Brain pericyte (primary cell): ENCODE measurements around the gene GSG1L.

ENCODE experiments used
- DNase-seq: peaks from one replicate; pipeline ENCODE4 v3.0.0-alpha.2; 2012; ENCODE audit warnings: low read depth, low spot score

Gene GSG1L

DNA sequence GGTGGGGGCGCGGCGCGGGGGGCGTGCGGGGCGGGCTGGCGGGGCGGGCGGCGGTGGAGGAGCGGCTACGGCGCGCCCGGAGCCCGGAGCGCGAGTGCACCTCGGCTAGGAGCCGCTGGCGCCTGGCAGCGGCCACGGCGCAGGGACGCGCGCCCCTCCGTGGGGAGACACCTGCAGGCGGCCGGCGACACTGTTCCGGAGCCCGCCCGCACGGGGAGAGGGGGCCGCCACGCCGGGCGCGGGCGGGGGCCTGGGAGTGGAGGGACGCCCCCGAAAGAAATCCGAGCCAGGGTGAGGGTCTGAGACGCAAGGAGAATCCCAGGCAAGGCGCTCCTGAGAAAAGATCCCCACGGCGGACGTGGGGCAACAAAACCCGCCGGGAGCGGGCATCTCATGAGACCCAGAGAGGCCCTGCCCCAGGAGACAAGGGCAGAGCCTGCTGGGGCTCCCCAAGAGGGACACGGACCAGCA is at the start of gene GSG1L:
TSS of gene GSG1L (minus strand) at position 124 of the 471 bp plus-strand sequence. CDS start 290 bp downstream, outside the sequence.
- DNase-seq = no peak

DNA sequence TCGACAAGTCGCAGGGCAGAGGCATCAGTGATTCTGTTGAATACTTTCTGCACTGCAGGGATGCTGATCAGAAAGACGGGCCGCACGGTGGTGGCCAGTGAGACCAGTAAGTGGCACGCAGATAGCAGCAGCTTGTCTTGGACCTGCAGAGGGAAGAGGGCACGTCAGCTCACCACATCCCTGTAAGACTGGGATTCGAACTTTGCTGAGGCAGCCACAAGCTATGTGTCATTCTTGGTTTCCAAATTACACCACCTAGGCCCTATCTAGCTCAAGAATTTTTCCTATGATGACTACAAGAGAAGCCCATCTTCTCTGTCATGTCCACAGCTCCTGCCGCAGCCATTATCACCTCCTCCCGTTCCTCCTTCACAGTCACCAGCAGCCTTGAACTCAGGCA is 49.4 kb upstream of the GSG1L start:
- DNase-seq = no peak

DNA sequence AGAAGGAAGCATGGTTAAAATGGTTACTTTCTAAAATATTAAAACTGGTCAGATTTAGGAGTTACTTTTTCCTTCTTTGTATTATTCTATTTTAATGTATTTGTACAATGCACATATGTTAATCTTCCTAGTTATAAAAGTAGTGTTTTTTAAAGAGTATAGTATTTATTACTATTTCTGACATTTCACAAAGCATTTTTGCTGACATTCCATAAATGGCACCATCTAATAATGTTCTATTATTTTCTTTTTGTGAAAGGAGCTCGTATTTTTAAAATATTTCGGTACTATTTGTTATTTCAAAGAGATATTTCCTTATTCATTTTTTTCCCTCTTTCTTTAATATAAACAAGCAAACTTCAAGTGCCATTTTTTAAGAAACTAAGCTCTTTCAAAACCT is 47.5 kb upstream of the GSG1L start:
- no peak for DNase-seq

DNA sequence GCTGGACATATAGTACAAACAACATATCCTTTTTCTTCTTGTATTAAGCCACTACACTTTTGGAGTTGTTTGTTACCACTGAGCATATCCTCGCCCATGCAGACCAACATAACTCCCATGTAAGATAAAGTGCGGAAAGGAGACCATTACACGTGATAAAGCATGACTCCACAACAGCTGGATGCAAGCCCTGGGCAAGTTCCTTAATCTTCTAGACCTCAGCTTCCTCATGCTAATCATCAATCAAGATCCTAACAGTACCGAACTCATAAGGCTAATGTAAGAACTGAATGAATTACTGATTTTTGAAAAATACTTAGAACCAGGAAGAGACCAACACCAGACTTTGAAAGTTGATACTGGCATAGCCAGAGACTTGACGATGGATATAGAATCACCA is 47.0 kb upstream of the GSG1L start:
- no peak for DNase-seq

DNA sequence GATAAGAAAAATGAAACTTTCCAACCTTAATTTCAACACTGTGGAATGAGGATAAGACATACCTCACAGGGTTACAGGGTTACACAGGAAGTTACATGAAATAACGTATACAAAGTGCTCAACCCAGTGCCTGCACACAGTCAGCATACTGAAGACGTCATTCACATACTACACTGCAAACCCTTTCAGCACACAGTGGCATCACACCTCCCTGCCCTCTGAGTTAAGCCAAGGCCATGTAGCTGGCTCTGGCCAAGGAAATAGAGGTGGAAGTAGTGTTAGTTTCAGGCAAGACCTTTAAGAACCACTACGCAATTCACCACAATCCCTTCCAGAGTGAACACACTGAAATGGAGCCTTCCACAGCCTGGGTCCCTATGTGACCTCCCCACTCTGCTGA is 46.6 kb upstream of the GSG1L start:
- no peak for DNase-seq

DNA sequence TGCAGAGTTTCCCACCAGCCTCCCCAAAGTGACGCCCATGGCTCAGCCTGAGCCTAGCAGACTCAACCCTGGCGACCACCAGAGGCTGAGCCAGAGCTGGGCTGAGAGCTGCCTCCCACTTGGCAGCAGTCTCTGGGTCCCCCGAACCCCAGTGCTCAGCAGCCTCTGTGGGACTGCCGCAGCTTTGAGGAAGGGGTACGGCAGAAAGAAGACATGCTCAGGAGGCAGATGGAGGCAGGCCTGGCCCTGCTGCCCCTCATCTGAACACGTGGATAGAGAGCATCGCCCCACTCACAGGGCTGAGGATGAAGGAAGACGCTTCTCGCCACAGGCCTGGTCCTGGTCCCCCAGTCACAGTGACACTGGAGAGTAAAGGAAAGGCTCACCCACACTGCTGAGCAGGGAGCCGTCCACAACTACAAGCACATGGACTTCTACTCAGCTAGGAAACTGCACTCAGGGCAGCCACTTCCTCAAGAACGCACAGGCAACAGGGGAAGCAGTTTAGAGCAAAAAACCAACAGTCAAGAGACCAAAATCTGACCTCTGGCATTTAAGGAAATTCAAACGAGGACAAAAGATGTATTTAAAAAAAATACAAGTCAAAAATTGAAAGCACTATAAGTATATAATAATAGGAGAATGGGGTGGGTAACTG is 45.2 kb upstream of the GSG1L start:
- no peak for DNase-seq

DNA sequence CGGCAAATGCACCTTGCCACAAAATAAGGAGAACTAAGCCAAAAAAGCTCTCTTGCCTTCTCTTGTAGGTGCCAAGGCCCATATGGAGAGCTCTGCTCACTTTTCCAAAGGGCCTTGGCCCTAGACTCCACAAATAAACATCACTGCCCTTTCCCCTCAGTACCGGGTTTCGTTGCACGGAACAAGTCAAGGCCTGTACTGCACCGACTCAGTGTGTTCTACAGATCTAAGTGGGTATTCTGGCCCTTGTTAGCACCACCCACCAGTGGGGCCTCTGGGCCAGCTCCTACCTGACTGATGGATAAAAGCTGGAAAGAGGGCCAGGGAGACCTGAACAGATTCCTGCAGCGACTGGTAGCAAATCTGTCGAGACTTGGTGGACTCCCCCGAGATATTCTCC is 43.7 kb upstream of the GSG1L start:
- no peak for DNase-seq

DNA sequence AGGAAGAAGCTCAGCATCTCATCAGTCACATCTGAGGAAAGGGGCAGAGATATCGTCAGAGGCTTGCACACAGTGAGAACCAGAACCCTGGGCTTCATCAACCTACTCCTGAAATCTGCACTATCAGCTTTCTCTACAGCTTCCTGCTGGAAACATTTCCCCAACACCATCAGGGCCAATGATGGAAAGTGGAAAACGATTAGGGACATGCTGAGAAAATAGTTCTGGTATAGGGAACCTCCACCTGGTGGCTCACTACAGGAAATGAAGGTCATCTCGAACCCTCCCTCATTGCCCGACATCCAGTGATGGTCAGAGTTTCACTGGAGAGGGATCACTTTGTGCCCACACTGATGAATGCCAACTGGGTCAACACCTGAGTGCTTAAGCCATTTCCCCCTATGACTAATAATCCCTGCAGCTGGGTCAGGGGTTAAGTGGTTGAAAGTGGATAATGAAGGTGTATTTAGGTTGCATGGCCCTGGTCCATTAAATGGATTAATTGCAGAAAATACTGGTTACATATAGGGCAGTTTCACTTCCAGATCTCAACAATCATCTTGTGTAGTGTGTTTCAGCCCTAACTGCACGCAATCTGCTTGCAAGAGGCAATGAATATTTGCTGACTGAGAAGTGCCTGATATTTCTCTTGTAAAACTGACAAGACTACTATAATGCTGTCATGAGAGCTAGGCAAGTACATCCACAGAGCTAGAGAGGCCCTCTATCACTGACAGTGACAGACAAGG is 43.1 kb upstream of the GSG1L start:
- no peak for DNase-seq

DNA sequence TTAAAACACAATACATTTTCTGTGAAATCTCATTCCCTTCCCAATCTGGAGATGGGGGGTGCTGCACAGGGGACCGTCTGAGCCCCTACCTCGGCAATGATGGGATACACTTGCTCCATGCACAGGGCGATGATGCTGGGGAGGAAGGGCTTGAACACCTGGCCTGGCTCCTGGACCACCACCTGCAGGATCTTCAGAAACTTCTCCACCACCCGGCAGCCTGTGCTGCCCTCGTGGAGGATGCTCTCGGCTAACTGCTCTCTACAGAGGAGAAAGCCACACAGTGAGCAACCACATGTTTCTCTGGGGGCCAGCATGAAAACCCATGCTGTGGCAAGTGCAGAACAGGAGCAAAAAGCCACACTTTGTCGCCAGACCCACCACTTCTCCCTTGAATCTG is 42.4 kb upstream of the GSG1L start:
- DNase-seq = no peak

DNA sequence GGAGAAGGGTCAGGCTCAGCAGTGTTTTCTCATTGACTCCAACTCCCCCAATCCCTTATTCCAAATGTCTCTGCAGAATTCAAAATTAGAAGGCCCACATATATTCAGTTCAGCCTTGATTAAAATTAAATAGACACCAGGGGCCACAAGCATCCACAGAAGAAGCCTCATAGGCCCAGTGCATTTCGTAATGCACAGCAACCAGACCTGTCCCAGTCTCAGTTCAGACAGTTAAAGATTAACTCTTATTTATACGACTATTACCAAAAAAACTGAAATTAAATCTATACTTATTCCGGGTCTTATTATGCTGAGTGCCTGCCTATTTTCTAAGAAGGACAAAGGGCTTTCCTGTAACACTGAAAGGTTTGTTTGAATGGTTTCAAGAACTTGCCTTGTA is 41.8 kb upstream of the GSG1L start:
- DNase-seq = no peak

DNA sequence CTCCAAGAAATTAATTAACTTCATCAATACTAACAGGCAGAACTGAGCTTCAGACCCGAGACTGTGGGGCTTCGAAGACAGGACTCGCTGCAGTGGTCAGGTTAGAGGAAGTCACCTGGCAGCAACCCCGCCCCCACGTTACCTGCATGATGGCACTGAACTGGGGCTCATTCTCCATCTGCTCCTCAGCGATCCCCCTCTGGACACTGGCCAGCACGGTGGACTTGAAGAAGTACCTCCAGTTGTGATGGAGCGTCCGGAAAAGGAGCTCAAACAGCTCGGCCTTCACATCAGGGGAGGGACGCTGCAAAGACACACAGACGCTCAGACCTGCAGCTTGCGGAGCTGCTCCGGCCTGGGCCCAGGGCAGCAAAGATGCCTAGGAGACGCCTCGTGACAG is 40.9 kb upstream of the GSG1L start:
- no peak for DNase-seq

DNA sequence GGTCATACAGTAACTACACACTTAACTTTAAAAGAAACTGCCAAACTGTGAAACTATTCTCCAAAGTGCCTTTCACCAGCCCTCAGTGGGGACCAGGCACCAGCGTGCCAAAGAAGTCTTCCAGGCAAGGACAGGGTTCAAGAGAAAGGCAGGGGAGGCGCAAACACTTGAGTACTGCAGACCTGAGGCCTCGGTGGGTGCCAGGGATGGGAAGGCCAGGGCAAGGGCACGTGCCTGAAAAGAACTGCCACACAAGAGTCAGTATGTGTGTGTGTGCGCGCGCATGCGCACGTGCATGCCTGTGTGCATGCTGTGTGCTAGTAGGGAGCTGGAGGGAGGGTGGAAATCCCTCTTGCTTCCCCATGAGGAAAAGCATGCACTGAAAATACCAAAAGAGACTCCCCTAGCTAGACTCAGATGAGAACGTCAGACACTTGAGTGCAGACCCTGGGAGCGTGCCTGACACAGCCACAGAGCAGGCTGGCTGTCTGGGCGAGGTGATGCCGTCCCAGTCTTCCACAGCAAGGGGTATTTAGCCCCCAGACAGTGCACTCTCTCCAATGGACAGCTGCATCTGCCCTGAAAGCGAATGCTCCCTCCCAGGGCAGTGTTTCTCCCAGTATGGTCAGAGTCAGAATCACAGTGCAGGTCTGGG is 40.1 kb upstream of the GSG1L start:
- DNase-seq = no peak

DNA sequence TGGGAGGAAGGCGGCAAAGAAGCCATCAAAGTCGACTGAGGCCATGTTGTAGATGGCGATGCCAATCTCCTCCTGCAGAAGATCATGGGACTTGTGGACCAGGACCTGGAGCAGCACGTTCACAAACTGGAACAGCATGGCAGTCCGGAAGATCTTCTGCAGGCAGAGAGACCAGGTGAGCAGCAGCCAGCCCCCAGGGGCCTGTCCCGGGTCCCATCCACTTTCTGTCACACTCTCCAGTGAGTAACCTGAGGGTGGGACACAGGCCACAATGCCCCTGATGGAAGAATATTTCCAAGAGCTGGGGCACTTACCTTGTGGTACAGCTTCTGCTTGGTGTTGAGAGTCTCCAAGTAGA is 38.0 kb upstream of the GSG1L start:
- DNase-seq = no peak

DNA sequence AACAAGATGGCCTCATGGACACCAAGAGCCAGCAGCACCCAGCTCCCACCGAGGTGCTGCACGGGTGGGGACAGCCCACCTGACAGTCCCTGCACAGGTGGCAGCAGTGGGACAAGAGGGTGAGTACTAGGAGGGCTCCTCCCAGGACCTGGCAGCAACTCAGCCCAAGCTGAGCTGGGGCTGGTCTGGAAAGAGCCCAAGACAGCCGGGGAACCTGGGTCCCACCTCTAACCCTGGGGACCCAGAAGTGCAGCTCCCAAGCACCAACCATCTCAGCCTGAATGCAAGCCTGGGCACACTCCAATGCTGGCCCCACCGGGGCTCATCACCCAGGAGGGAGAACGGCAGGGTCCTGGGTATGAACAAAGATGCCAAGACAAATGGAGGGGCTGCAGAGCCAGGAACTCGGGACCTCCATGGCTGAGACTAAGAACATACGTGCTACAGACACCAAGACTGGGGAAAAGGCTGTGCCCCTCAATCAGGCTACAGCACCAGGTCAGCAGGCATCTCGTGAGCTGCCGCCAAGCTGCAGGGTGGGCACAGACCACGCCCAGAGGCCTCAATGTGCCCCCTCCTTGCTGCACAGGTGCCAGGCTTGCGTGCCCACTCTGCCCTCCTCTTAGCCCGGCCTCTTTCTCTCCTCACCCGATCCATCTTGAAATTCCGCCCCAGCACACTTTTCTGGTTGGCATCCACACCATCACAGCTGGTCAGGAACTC is 37.5 kb upstream of the GSG1L start:
- no peak for DNase-seq

DNA sequence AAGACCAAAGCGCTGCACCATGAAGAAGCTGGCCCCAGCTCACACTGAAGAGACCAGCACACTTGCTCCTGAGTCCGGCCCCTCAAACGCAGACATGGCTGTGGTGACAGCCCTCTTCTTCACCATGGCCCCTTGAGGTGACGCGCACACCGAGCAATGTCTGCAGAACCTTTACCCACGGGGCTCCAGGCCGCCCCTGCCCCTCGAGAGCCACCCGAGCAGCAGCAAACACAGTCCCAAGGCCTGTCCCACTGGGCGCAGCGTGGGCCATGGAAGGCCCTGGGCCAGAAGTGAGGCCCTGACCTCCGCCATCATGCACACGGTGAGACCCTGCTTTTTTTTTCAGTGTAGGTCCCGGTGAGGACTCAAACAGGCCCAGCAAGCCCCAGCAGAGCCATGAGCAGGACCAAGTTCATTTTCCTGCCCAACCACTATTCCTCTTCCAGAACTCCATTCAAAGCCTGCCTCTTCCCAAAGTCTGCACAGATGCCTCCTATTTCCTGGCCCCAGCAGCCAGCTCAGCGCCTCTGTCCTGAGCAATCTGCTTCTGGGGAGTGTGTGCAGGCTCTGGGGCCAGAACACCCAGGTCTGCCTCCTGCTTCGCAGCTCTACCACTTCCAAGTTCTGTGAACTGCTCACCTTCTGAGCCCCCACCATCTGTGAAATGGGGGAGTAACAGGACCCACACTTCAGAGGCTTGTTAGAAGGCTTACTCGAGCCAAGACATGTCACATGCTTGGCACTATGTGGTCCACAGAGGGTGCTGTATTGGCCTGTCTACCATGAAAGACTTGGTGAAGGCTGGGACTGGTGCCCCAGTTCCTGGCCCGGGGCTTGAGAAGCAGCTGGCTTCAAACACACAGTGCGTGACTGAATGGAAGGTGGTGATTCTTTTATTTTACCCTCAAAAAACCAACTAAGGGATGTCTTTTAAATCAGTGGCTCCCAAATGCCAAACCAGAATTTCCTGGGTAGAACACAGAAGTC is 35.7 kb upstream of the GSG1L start:
- DNase-seq = no peak

DNA sequence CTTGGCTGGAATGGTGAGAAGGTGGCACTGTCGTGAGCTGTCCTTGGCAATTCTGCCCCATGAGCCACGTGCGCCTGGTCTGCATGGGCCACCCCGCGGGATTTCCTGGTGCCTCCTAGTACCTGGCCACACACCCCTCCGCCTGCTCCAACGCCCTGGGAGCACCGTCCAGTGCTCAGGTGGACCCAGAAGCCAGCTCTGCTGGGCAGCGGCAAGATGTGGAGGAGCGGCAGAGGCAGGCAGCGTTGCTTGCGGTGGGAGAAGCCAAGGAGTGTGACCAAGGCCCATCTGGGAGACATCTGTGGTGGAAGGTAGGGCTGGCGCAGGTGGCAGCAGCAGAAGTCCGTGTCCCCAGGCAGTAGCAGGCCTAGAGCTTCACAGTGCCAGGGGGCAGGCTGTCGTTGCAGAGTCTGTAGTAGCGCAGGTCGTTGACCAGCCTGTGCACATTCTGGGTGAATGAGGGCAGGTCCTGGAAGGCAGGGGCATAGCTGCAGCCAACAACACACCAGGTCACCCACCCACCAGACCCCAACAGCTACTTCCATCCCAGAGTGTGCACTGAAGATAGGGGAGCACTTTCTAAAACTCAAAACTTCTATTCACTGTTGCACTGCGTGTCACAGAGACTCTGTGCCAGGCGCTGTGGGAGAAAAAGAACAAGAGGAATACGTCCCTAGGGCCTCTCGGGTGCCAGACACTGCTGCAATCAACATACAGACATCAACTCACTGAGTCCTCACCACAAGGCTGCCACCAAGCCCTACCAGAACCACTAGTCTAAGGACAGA is 34.9 kb upstream of the GSG1L start:
- DNase-seq = no peak

DNA sequence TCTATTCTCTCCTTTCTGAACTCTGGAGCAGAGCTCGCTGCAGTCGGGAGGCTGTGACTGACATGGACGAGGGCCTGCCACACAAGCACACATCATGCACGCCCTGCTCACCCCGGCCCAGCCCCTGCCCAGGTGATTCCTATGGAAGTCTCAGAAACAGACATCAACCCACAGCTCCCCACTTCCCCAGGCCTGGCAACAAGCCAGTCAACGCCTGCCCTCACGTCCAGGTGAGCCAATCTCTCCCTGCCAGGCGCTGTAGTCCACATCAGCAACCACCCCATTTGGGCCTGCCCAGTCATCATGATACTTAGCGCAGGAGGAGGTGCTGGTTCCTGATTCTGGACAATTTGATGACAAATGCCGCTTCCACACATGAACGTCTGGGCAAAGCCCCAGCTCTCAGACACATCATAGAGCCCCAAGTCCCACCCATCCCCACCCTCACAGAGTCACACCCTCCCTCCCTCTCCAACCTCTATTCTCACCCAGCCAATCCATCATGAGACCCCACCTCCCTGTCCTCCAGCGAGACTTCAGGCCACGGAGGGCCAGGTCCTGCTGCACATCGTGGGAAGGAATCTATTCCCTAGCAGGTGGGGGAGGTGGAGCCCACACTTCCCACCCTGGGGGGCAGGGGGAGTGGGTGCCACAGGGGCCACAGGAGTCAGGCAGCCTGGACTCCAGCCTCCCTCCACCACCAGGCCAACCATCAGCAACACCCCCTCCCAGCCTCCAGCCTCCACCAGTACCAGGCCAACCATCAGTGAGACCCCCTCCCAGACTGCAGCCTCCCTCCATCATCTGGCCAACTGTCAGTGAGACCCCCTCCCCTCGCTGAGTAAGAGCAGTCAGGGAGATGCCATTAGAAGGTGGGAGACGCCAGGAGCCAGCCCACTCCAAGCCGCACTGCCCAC is 33.7 kb upstream of the GSG1L start:
- DNase-seq = no peak

DNA sequence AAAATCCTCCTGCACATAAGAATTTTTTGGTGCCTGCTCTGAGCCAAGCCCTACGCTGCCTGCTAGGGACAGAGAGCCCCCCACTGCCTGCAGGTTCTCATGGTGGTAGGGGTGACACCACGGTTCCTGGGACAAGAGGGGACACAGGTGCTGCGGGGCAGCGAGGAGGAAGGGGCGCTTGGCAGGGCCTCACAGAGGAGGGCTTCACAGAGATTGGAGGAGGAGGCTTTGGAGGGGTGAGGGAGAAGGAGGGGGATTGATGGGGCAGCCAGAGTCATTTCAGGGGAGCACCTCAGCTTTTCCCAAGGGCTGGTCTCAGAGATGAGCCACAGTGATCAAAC is 29.8 kb upstream of the GSG1L start:
- DNase-seq = no peak

DNA sequence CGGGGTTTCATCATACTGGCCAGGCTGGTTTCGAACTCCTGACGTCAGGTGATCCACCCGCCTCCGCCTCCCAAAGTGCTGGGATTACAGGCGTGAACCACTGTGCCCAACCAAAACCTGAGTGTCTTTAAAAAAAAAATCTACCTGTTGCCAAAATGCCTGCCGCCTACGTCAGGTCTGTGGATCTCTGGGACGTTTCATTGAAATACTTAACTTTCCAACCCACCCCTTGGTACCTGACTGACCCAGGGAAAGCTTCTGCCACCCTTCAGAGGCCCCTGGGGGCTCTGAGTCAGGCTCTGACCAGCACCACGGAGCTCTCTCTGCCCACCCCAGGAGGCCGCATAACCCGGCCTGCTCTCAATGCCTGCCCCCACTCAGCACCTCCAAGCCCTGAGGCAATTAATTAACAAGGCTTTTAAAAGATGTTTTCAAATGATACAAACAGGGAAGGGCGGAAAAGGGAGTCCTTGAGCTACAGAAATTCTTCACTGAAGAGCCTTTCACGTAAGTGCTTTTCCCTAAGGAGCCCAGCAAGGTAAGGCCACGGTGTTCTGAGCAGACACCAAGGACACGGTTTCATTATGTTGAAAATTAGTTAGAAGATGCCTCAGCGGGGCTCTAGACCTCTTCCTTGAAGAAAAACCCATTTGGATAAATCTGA is 29.3 kb upstream of the GSG1L start:
- no peak for DNase-seq
